A549 (cell line): ENCODE data around the gene CCDC136. TPM values are rescaled to one million over a fixed set of nuclear protein-coding genes. Genes with fewer than 3 reads are reported as not detected.

Experiments
- ATAC-seq, 2 experiments: fragments of 200-7000 bp in 1 of 2; fragments of >200 bp in 1 of 2; cut with Nextera tagmentation in 1 of 2; cut with Tn5 transposase in 1 of 2; 3 replicates each; pipeline versions ENCODE4 v1.8.0 to v1.9.1; 2018 to 2020; ENCODE audit warnings: mild to moderate bottlenecking in 1 of 2, moderate library complexity in 1 of 2
- CTCF ChIA-PET: fragments of 300-600 bp; sonication (Branson Sonifier 250); formaldehyde crosslinking; extraction: SDS; loops from one replicate; lab custom pipeline; 2021; ENCODE audit warnings: antibody characterized with exemption, inconsistent platforms; lab: Yijun Ruan, JAX
- POLR2A ChIA-PET: fragments of 350-600 bp; formaldehyde crosslinking; extraction: SDS; loops from one replicate; lab custom pipeline; 2021; ENCODE audit warnings: antibody characterized with exemption, inconsistent platforms; lab: Yijun Ruan, JAX
- DNase-seq, 2 experiments: peaks; one replicate each; pipeline versions ENCODE4 v3.0.0 to v3.0.0-alpha.2; 2011 to 2016; ENCODE audit warnings: low read depth in 1 of 2, low spot score in 1 of 2
- FAIRE-seq: peaks from 2 replicates; lab custom pipeline; 2011; peaks lifted over from hg19 to GRCh38; lab: Jason Lieb, UNC
- H3K27ac ChIP-seq, 2 experiments: fragments of >200 bp; sonication (Bioruptor Twin); formaldehyde crosslinking; 3 replicates each; pipeline ENCODE4 v1.5.1; 2016 to 2017
- H3K4me1 ChIP-seq: fragments of >200 bp; sonication (Bioruptor Twin); formaldehyde crosslinking; 3 replicates; pipeline ENCODE4 v1.6.1; 2016
- H3K4me2 ChIP-seq: fragments of >200 bp; sonication (Bioruptor Twin); formaldehyde crosslinking; 3 replicates; pipeline ENCODE4 v1.6.1; 2016
- H3K4me3 ChIP-seq: fragments of >200 bp; sonication (Bioruptor Twin); formaldehyde crosslinking; 3 replicates; pipeline ENCODE4 v1.5.1; 2016
- H3K9me3 ChIP-seq: fragments of >200 bp; sonication (Bioruptor Twin); formaldehyde crosslinking; 3 replicates; pipeline ENCODE4 v1.6.1; 2016
- ATOH8 ChIP-seq: fragments of 250-450 bp; sonication (Bioruptor Pico); IDR thresholded peaks from 2 replicates; pipeline ENCODE4 v1.5.0; 2020; ENCODE audit warnings: low read depth, mild to moderate bottlenecking, moderate library complexity
- BCL3 ChIP-seq: fragments of >200 bp; sonication (Bioruptor Twin); formaldehyde crosslinking; IDR thresholded peaks from 3 replicates; pipeline ENCODE4 v1.6.1; 2016
- BHLHE40 ChIP-seq: IDR thresholded peaks from 2 replicates; pipeline ENCODE4 v1.6.1; 2012; ENCODE audit warnings: low read depth, low read length, inconsistent platforms
- FOSL2 ChIP-seq, 2 experiments: fragments of 450-650 bp in 1 of 2; fragments of >200 bp in 1 of 2; sonication (Bioruptor Twin) in 1 of 2; formaldehyde crosslinking; IDR thresholded peaks; 2 replicates each; pipeline versions ENCODE4 v1.5.0 to v1.6.1; 2016 to 2020; ENCODE audit warnings: mild to moderate bottlenecking in 1 of 2, moderate library complexity in 1 of 2
- GATA3 ChIP-seq: IDR thresholded peaks from 2 replicates; pipeline ENCODE4 v1.6.1; 2012; ENCODE audit warnings: borderline replicate concordance
- HOXB13 ChIP-seq: fragments of 250-450 bp; sonication (Bioruptor Pico); IDR thresholded peaks from 2 replicates; pipeline ENCODE4 v1.5.0; 2020; ENCODE audit warnings: low read depth, mild to moderate bottlenecking, moderate library complexity
- JUN ChIP-seq, 2 experiments: fragments of >200 bp; sonication (Bioruptor Twin); formaldehyde crosslinking; IDR thresholded peaks; 2 replicates in 1 of 2; 3 replicates in 1 of 2; pipeline ENCODE4 v1.6.1; 2016 to 2017
- MYC ChIP-seq: IDR thresholded peaks from 2 replicates; pipeline ENCODE4 v1.6.1; 2012; ENCODE audit warnings: mild to moderate bottlenecking, inconsistent platforms, low read length, improper control_type of control experiment, borderline replicate concordance
- NFE2L2 ChIP-seq: fragments of 150-350 bp; conservative IDR thresholded peaks from 2 replicates; pipeline ENCODE4 v1.6.1; 2014; ENCODE audit warnings: low read length
- NR3C1 ChIP-seq: fragments of >200 bp; sonication (Bioruptor Twin); formaldehyde crosslinking; IDR thresholded peaks from 3 replicates; pipeline ENCODE4 v1.6.1; 2017
- PHF8 ChIP-seq: fragments of 200-600 bp; sonication (generic); IDR thresholded peaks from 2 replicates; pipeline ENCODE4 v1.6.1; 2016; ENCODE audit warnings: low read depth, mild to moderate bottlenecking, antibody characterized with exemption, moderate library complexity, borderline replicate concordance
- POLR2AphosphoS2 ChIP-seq: conservative IDR thresholded peaks from 2 replicates; pipeline ENCODE4 v1.6.1; 2012; ENCODE audit warnings: low read length, improper control_type of control experiment, inconsistent platforms
- SMC3 ChIP-seq: fragments of >200 bp; sonication (Bioruptor Twin); formaldehyde crosslinking; IDR thresholded peaks from 3 replicates; pipeline ENCODE4 v1.6.1; 2018; ENCODE audit warnings: inconsistent platforms
- ZNF302 ChIP-seq: fragments of 250-450 bp; sonication (Bioruptor Pico); IDR thresholded peaks from 2 replicates; pipeline ENCODE4 v1.9.0; 2021; ENCODE audit warnings: inconsistent platforms, mild to moderate bottlenecking, moderate library complexity
- ZSCAN20 ChIP-seq: fragments of 250-450 bp; sonication (Bioruptor Pico); IDR thresholded peaks from 2 replicates; pipeline ENCODE4 v1.8.0; 2022; ENCODE audit warnings: mild to moderate bottlenecking, moderate library complexity
- WGBS: methylation state at CpG from one replicate; pipeline ENCODE4 v1.1.6; 2017; ENCODE audit errors: missing lambda C conversion rate; 5-methylcytosine and 5-hydroxymethylcytosine counted together
- polyA plus RNA-seq, 4 experiments: library from polyadenylated mRNA; depleted of rRNA in 3 of 4; stranded (reverse); fragments of >200 nt; fragmentation: RNase III in 1 of 4; extraction: RNeasy Plus Mini Kit Qiagen cat#74134 plus additional on column Dnase treatment in 1 of 4; gene quantifications; 2 replicates in 3 of 4; 3 replicates in 1 of 4; pipeline ENCODE4 v1.2.3, GENCODE V29; 2011 to 2017
- TF ChIP-seq, protein P1 (sequence below): IDR thresholded peaks from 2 replicates; pipeline ENCODE4 v1.6.1; 2012
- TF ChIP-seq, protein P2 (sequence below): fragments of >200 bp; sonication (Bioruptor Twin); formaldehyde crosslinking; IDR thresholded peaks from 3 replicates; pipeline ENCODE4 v1.5.1; 2016
- TF ChIP-seq, protein P3 (sequence below): fragments of 250-450 bp; sonication (Bioruptor Pico); IDR thresholded peaks from 2 replicates; pipeline ENCODE4 v1.5.0; 2021; ENCODE audit warnings: mild to moderate bottlenecking, moderate library complexity, borderline replicate concordance

Gene CCDC136
- polyA plus RNA-seq, 2 of the 4 experiments (the other 2 are of a cell fraction) = 4.7 to 5.4 TPM

DNA sequence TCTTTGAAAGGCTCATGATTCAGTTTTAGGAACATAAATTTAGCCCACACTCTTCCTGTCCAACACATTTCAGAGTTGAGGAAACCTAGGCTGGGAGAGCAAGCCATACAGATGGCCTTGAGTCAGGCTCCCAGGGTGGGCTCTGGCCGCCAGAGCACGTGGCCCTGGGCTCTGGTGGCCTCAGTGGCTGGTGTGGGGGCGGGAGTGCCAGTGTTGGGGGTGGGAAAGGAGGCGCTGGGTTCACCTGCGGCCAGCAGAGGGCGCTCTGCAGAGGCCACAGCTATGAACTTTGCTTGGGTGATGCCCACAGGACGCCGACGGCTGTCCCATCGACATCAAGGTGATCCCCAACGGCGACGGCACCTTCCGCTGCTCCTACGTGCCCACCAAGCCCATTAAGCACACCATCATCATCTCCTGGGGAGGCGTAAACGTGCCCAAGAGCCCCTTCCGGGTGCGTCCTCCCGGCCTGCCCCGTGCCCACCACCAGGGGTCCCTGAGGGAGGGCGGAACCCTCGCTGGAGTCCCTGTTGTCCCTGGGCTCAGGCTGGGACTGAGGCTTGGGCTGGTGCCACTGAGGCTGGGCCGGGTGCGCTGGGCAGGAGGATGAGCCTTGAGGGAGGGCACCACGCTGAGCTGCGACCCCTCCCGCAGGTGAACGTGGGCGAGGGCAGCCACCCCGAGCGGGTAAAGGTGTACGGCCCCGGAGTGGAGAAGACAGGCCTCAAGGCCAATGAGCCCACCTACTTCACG is 50.3 kb downstream of the CCDC136 start:
- CTCF ChIA-PET = interaction anchor here (1.0 to 2.9 kb wide), 7 partner anchors 8 to 106 kb away, joined by 3 to 16 read pairs (median 5); partner anchors contain the start of gene ATP6V1F
- FAIRE-seq (no peak), ATAC-seq (peak; percentile 31 to 82; a peak in 3 of 6 replicates), DNase-seq (peak; percentile 48 to 59)
- Histone ChIP-seq H3K4me3 (no peak overlapping the region), H3K4me1 (no peaks in the 10 kb centered on the region), H3K27ac (no peak overlapping the region), H3K4me2 (no peak overlapping the region), H3K9me3 (no peaks in the 10 kb centered on the region)
- 55% methylated on average over 22 of the region's 35 CpGs for WGBS
- POLR2A ChIA-PET = no interaction called here
- TF ChIP-seq SMC3 (peak; percentile 40; the same call in 2 of the 3 replicates), FOSL2 (IDR thresholded peaks at IDR 0.05) (no peak), FOSL2 (CRISPR knock-in tag; IDR thresholded peaks at IDR 0.05) (no peak), NFE2L2 (no peak), POLR2AphosphoS2 (no peak), ZSCAN20 (CRISPR knock-in tag) (no peak), NR3C1 (no peak), ATOH8 (no peak), PHF8 (no peak), ZNF302 (CRISPR knock-in tag) (no peak)
- TF ChIP-seq, protein P1, sequence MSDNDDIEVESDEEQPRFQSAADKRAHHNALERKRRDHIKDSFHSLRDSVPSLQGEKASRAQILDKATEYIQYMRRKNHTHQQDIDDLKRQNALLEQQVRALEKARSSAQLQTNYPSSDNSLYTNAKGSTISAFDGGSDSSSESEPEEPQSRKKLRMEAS = peak; percentile 33; the same call in 1 of the 2 replicates
- TF ChIP-seq, protein P2, sequence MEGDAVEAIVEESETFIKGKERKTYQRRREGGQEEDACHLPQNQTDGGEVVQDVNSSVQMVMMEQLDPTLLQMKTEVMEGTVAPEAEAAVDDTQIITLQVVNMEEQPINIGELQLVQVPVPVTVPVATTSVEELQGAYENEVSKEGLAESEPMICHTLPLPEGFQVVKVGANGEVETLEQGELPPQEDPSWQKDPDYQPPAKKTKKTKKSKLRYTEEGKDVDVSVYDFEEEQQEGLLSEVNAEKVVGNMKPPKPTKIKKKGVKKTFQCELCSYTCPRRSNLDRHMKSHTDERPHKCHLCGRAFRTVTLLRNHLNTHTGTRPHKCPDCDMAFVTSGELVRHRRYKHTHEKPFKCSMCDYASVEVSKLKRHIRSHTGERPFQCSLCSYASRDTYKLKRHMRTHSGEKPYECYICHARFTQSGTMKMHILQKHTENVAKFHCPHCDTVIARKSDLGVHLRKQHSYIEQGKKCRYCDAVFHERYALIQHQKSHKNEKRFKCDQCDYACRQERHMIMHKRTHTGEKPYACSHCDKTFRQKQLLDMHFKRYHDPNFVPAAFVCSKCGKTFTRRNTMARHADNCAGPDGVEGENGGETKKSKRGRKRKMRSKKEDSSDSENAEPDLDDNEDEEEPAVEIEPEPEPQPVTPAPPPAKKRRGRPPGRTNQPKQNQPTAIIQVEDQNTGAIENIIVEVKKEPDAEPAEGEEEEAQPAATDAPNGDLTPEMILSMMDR = peak; percentile 64

DNA sequence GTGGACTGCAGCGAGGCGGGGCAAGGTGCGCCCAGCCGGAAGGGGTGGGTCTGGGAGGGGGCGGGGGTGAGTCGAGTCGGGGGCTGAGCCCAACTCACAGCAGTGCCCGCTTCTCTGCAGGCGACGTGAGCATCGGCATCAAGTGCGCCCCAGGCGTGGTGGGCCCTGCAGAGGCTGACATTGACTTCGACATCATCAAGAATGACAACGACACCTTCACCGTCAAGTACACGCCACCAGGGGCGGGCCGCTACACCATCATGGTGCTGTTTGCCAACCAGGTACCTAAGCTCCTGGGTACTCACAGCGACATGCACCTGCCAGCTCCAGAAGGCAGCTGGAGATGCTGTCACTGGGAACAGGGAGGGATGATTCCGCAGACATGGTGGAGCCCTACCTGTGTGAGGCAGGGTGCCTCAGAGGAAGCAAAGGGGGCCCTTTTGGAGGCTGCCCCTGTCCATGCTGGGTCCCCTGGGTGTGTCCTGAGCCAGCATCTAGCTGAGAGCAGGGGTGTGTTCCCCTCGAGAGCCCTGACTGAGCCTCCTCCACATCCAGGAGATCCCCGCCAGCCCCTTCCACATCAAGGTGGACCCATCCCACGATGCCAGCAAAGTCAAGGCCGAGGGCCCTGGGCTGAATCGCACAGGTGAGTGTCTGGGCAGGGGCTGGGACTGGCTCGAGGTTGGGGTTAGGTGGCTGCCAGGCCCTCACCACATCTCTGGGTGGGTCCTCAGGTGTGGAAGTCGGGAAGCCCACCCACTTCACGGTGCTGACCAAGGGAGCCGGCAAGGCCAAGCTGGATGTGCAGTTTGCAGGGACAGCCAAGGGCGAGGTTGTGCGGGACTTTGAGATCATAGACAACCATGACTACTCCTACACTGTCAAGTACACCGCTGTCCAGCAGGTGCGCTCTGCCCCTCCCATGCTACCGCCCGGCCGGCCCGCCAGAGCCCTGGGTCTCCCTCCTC is 51.2 kb downstream of the CCDC136 start:
- ATAC-seq (no peak; a peak in 1 of 6 replicates), DNase-seq (no peak), FAIRE-seq (no peak)
- Histone ChIP-seq H3K4me1 (no peaks in the 10 kb centered on the region), H3K9me3 (no peaks in the 10 kb centered on the region), H3K27ac (no peak overlapping the region), H3K4me3 (no peak overlapping the region), H3K4me2 (no peak overlapping the region)
- 85% methylated on average over 24 of the region's 38 CpGs for WGBS
- ChIA-PET POLR2A (no interaction called here), CTCF (interaction anchor here (0.6 to 2.9 kb wide), 9 partner anchors 10 to 525 kb away, joined by 3 to 16 read pairs (median 4); partner anchors contain the start of gene ATP6V1F)
- TF ChIP-seq ZSCAN20 (CRISPR knock-in tag) (no peak), GATA3 (no peak), JUN (IDR thresholded peaks at IDR 0.05) (no peak), HOXB13 (CRISPR knock-in tag) (no peak), BHLHE40 (no peak), FOSL2 (IDR thresholded peaks at IDR 0.05) (no peak), FOSL2 (CRISPR knock-in tag; IDR thresholded peaks at IDR 0.05) (no peak), MYC (no peak), POLR2AphosphoS2 (no peak), BCL3 (no peak)
- TF ChIP-seq, protein P1 = no peak
- TF ChIP-seq, protein P3, sequence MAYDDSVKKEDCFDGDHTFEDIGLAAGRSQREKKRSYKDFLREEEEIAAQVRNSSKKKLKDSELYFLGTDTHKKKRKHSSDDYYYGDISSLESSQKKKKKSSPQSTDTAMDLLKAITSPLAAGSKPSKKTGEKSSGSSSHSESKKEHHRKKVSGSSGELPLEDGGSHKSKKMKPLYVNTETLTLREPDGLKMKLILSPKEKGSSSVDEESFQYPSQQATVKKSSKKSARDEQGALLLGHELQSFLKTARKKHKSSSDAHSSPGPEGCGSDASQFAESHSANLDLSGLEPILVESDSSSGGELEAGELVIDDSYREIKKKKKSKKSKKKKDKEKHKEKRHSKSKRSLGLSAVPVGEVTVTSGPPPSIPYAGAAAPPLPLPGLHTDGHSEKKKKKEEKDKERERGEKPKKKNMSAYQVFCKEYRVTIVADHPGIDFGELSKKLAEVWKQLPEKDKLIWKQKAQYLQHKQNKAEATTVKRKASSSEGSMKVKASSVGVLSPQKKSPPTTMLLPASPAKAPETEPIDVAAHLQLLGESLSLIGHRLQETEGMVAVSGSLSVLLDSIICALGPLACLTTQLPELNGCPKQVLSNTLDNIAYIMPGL (CRISPR knock-in tag) = no peak
- TF ChIP-seq, all 56 proteins: peak for 0
